Mesenchymal stem cell (in vitro differentiated cells and primary cell): ENCODE measurements around the gene HSD3B1. TPM values are rescaled to one million over a fixed set of nuclear protein-coding genes. Genes with fewer than 3 reads are reported as not detected.

ENCODE experiments used
- DNase-seq: peaks from one replicate; pipeline ENCODE4 v3.0.0-alpha.2; 2013
- H2AFZ ChIP-seq: one replicate; pipeline ENCODE4 v1.6.1; 2013; ENCODE audit warnings: low read depth, mild to moderate bottlenecking, control low read depth, inconsistent platforms, low read length, moderate library complexity
- H2AK5ac ChIP-seq: 2 replicates; pipeline ENCODE4 v1.6.1; 2013; ENCODE audit warnings: low read length, moderate library complexity, mild to moderate bottlenecking, inconsistent platforms; ENCODE audit not compliant: severe bottlenecking
- H2BK120ac ChIP-seq: one replicate; pipeline ENCODE4 v1.6.1; 2013; ENCODE audit warnings: low read depth, mild to moderate bottlenecking, inconsistent platforms, low read length, moderate library complexity
- H2BK12ac ChIP-seq, 2 experiments: one replicate each; pipeline ENCODE4 v1.6.1; 2013; ENCODE audit warnings: inconsistent platforms in 2 of 2, low read length in 2 of 2, mild to moderate bottlenecking in 2 of 2, moderate library complexity in 2 of 2, control low read depth in 1 of 2
- H2BK15ac ChIP-seq: one replicate; pipeline ENCODE4 v1.6.1; 2013; ENCODE audit warnings: mild to moderate bottlenecking, low read depth, inconsistent platforms; ENCODE audit not compliant: poor library complexity, severe bottlenecking
- H2BK5ac ChIP-seq: 2 replicates; pipeline ENCODE4 v1.6.1; 2013; ENCODE audit warnings: low read depth, mild to moderate bottlenecking, low read length, control low read depth, inconsistent platforms; ENCODE audit not compliant: poor library complexity, severe bottlenecking
- H3K14ac ChIP-seq, 2 experiments: one replicate each; pipeline ENCODE4 v1.6.1; 2013; ENCODE audit warnings: inconsistent platforms in 2 of 2, low read length in 2 of 2, control low read depth in 1 of 2, mild to moderate bottlenecking in 1 of 2, moderate library complexity in 1 of 2
- H3K18ac ChIP-seq, 2 experiments: one replicate each; pipeline ENCODE4 v1.6.1; 2013; ENCODE audit warnings: inconsistent platforms in 2 of 2, low read length in 2 of 2, control low read depth in 1 of 2, low read depth in 1 of 2, mild to moderate bottlenecking in 1 of 2
- H3K23ac ChIP-seq, 2 experiments: one replicate each; pipeline ENCODE4 v1.6.1; 2013; ENCODE audit warnings: inconsistent platforms in 2 of 2, low read length in 2 of 2, mild to moderate bottlenecking in 2 of 2, moderate library complexity in 2 of 2, control low read depth in 1 of 2
- H3K27ac ChIP-seq: 2 replicates; pipeline ENCODE4 v1.5.1; 2013; ENCODE audit warnings: mild to moderate bottlenecking, moderate library complexity, low read length, control low read depth, inconsistent platforms; ENCODE audit not compliant: poor library complexity, severe bottlenecking
- H3K27me3 ChIP-seq, 2 experiments: 2 replicates each; pipeline versions ENCODE4 v1.6.1 to v1.7.0; 2013; ENCODE audit warnings: low read length in 2 of 2, mild to moderate bottlenecking in 2 of 2, moderate library complexity in 2 of 2, control low read depth in 1 of 2, inconsistent platforms in 1 of 2; ENCODE audit not compliant: control insufficient read depth in 1 of 2, insufficient read depth in 1 of 2
- H3K36me3 ChIP-seq, 2 experiments: 2 replicates each; pipeline versions ENCODE4 v1.6.1 to v1.7.0; 2013; ENCODE audit warnings: low read length in 2 of 2, control low read depth in 1 of 2, inconsistent platforms in 1 of 2, low read depth in 1 of 2, mild to moderate bottlenecking in 1 of 2; ENCODE audit not compliant: insufficient read depth in 2 of 2, control insufficient read depth in 1 of 2
- H3K4ac ChIP-seq, 2 experiments: one replicate each; pipeline ENCODE4 v1.6.1; 2013; ENCODE audit warnings: inconsistent platforms in 2 of 2, low read length in 2 of 2, mild to moderate bottlenecking in 2 of 2, moderate library complexity in 2 of 2, control low read depth in 1 of 2, low read depth in 1 of 2
- H3K4me1 ChIP-seq: 2 replicates; pipeline ENCODE4 v1.6.1; 2013; ENCODE audit warnings: low read depth, low read length, control low read depth; ENCODE audit not compliant: control insufficient read depth, insufficient read depth
- H3K4me2 ChIP-seq: 2 replicates; pipeline ENCODE4 v1.6.1; 2013; ENCODE audit warnings: low read length, mild to moderate bottlenecking, inconsistent platforms; ENCODE audit not compliant: poor library complexity, severe bottlenecking
- H3K4me3 ChIP-seq, 2 experiments: 2 replicates each; pipeline versions ENCODE4 v1.5.1 to v1.7.0; 2013; ENCODE audit warnings: low read length in 2 of 2, mild to moderate bottlenecking in 2 of 2, control low read depth in 1 of 2, low read depth in 1 of 2; ENCODE audit not compliant: insufficient read depth in 1 of 2
- H3K79me1 ChIP-seq: replicated peaks from 2 replicates; pipeline ENCODE4 v1.6.1; 2013; ENCODE audit warnings: mild to moderate bottlenecking, control low read depth, low read length, inconsistent platforms; ENCODE audit not compliant: poor library complexity, severe bottlenecking
- H3K9ac ChIP-seq: 2 replicates; pipeline ENCODE4 v1.7.0; 2013; ENCODE audit warnings: mild to moderate bottlenecking, low read length, moderate library complexity
- H3K9me3 ChIP-seq: 2 replicates; pipeline ENCODE4 v1.7.0; 2013; ENCODE audit warnings: mild to moderate bottlenecking, low read length; ENCODE audit not compliant: control insufficient read depth
- H4K8ac ChIP-seq: one replicate; pipeline ENCODE4 v1.6.1; 2013; ENCODE audit warnings: inconsistent platforms, mild to moderate bottlenecking, low read length, moderate library complexity
- H4K91ac ChIP-seq: one replicate; pipeline ENCODE4 v1.6.1; 2013; ENCODE audit warnings: mild to moderate bottlenecking, low read length, inconsistent platforms
- WGBS: methylation state at CpG from one replicate; pipeline ENCODE4 v1.1.7; 2013; ENCODE audit warnings: mixed read lengths; 5-methylcytosine and 5-hydroxymethylcytosine counted together
- polyA plus RNA-seq, 2 experiments: library from polyadenylated mRNA; stranded (reverse); fragments of 200-250 nt; gene quantifications; one replicate each; pipeline ENCODE4 v1.2.3, GENCODE V29; 2013

The HSD3B1 gene
- not detected for polyA plus RNA-seq (2013, experiment 1 of 2)
- polyA plus RNA-seq (2013, experiment 2 of 2): not detected

- no peak within 1 kb of the TSS for H3K4ac ChIP-seq
- H3K4me1 ChIP-seq: no peaks in the 10 kb centered on the region
- peaks cover 3 to 10% of the 10 kb centered on the region in 2 experiments for H3K27me3 ChIP-seq
- no peaks in the 10 kb centered on the region for H3K79me1 ChIP-seq
- H2BK12ac ChIP-seq: no peak within 1 kb of the TSS
- no peak within 1 kb of the TSS for H2AK5ac ChIP-seq
- H3K27ac ChIP-seq: no peak within 1 kb of the TSS
- no peaks in the 10 kb centered on the region for H3K36me3 ChIP-seq
- H2BK15ac ChIP-seq: no peak within 1 kb of the TSS
- H3K4me3 ChIP-seq: no peak within 1 kb of the TSS
- H4K8ac ChIP-seq: no peak within 1 kb of the TSS
- H2BK5ac ChIP-seq: no peak within 1 kb of the TSS
- 78% methylated on average over 1 of the region's 1 CpG for WGBS
- no peak within 1 kb of the TSS for H2AFZ ChIP-seq
- DNase-seq: no peak
- H2BK120ac ChIP-seq: no peak within 1 kb of the TSS
- no peak within 1 kb of the TSS for H3K4me2 ChIP-seq
- no peak within 1 kb of the TSS for H4K91ac ChIP-seq
- H3K9ac ChIP-seq: no peak within 1 kb of the TSS
- H3K9me3 ChIP-seq: no peaks in the 10 kb centered on the region
- no peak within 1 kb of the TSS for H3K18ac ChIP-seq
- no peak within 1 kb of the TSS for H3K14ac ChIP-seq
- H3K23ac ChIP-seq: no peak within 1 kb of the TSS
These were observed at the start of gene HSD3B1 for GRCh38 chr1:119506941-119507340. HSD3B1 (plus strand) TSS chr1:119507210; CDS start chr1:119507477, 267 bp downstream.

GRCh38 chr1:119462964-119463363 lies 44.0 kb upstream of the HSD3B1 start:
- no peak overlapping the region for H4K91ac ChIP-seq
- no peak for DNase-seq
- H3K9me3 ChIP-seq: no peaks in the 10 kb centered on the region

GRCh38 chr1:119463569-119463968 lies 43.4 kb upstream of the HSD3B1 start:
- DNase-seq: no peak
- H3K9ac ChIP-seq: no peak overlapping the region

More at GRCh38 chr1:119462964-119463363, 44.0 kb upstream of the HSD3B1 start:
- Histone ChIP-seq H2BK5ac (no peak overlapping the region), H2AK5ac (no peak overlapping the region), H4K8ac (no peak overlapping the region), H3K4me2 (no peak overlapping the region), H2BK12ac (no peak overlapping the region), H2BK120ac (no peak overlapping the region), H3K18ac (no peak overlapping the region), H3K23ac (peak overlapping the region in 1 of 2 experiments; percentile 59), H3K4me3 (no peak overlapping the region), H2BK15ac (no peak overlapping the region), H3K27ac (no peak overlapping the region), H3K14ac (no peak overlapping the region), H3K36me3 (no peaks in the 10 kb centered on the region), H3K4me1 (no peaks in the 10 kb centered on the region), H2AFZ (no peak overlapping the region), H3K4ac (no peak overlapping the region), H3K27me3 (peaks cover 6 to 30% of the 10 kb centered on the region in 2 experiments), H3K79me1 (no peaks in the 10 kb centered on the region), H3K9ac (no peak overlapping the region)
- 89% methylated on average over 2 of the region's 2 CpGs for WGBS

GRCh38 chr1:119466445-119466844 lies 40.6 kb upstream of the HSD3B1 start:
- Histone ChIP-seq H3K14ac (no peak overlapping the region), H3K23ac (no peak overlapping the region), H2BK120ac (no peak overlapping the region), H3K27me3 (peaks cover 26 to 41% of the 10 kb centered on the region in 2 experiments), H3K79me1 (no peaks in the 10 kb centered on the region), H3K9me3 (no peaks in the 10 kb centered on the region), H3K4me3 (no peak overlapping the region), H3K27ac (no peak overlapping the region), H4K91ac (no peak overlapping the region), H4K8ac (no peak overlapping the region), H2BK5ac (no peak overlapping the region), H2AFZ (no peak overlapping the region), H3K4ac (no peak overlapping the region), H3K4me2 (no peak overlapping the region), H2BK15ac (no peak overlapping the region), H3K36me3 (no peaks in the 10 kb centered on the region), H3K4me1 (no peaks in the 10 kb centered on the region), H2BK12ac (no peak overlapping the region), H3K9ac (no peak overlapping the region), H3K18ac (no peak overlapping the region), H2AK5ac (no peak overlapping the region)
- WGBS: 57% methylated on average over 2 of the region's 2 CpGs
- DNase-seq: no peak

More at GRCh38 chr1:119463569-119463968, 43.4 kb upstream of the HSD3B1 start:
- 61% methylated on average over 1 of the region's 2 CpGs for WGBS
- no peak overlapping the region for H2AFZ ChIP-seq
- no peaks in the 10 kb centered on the region for H3K36me3 ChIP-seq
- no peak overlapping the region for H2BK120ac ChIP-seq
- no peaks in the 10 kb centered on the region for H3K4me1 ChIP-seq
- no peak overlapping the region for H3K4me3 ChIP-seq
- H3K9me3 ChIP-seq: no peaks in the 10 kb centered on the region
- peaks cover 6 to 29% of the 10 kb centered on the region in 2 experiments for H3K27me3 ChIP-seq
- H2BK12ac ChIP-seq: no peak overlapping the region
- H3K4ac ChIP-seq: no peak overlapping the region
- H2BK5ac ChIP-seq: no peak overlapping the region
- H4K8ac ChIP-seq: no peak overlapping the region
- no peak overlapping the region for H3K4me2 ChIP-seq
- no peak overlapping the region for H2BK15ac ChIP-seq
- H2AK5ac ChIP-seq: no peak overlapping the region
- H3K79me1 ChIP-seq: no peaks in the 10 kb centered on the region
- H3K14ac ChIP-seq: no peak overlapping the region
- H3K23ac ChIP-seq: no peak overlapping the region
- H3K18ac ChIP-seq: no peak overlapping the region
- H3K27ac ChIP-seq: no peak overlapping the region
- H4K91ac ChIP-seq: no peak overlapping the region
